SU-DHL-6 (cell line): ENCODE measurements around the gene DOK1.

Experiments used
- H2AFZ ChIP-seq: fragments of 200-600 bp; sonication (generic); 2 replicates; pipeline ENCODE4 v1.6.1; 2014; ENCODE audit warnings: low read depth, mild to moderate bottlenecking, moderate library complexity, mixed read lengths, antibody characterized with exemption, low read length; ENCODE audit not compliant: severe bottlenecking
- H3F3A ChIP-seq: fragments of 200-600 bp; shearing (Covaris generic); 2 replicates; pipeline ENCODE4 v1.6.0; 2016; ENCODE audit warnings: antibody characterized with exemption, mild to moderate bottlenecking; ENCODE audit not compliant: insufficient read depth
- H3K27ac ChIP-seq: fragments of 200-600 bp; sonication (generic); 2 replicates; pipeline ENCODE4 v1.5.1; 2016; ENCODE audit warnings: low read depth, mild to moderate bottlenecking, low read length, moderate library complexity, mixed read lengths
- H3K27me3 ChIP-seq: fragments of 200-600 bp; sonication (generic), shearing (Covaris generic); 2 replicates; pipeline ENCODE4 v1.6.0; 2014; ENCODE audit warnings: mild to moderate bottlenecking, low read length
- H3K36me3 ChIP-seq: fragments of 200-600 bp; sonication (generic); 2 replicates; pipeline ENCODE4 v1.6.1; 2014; ENCODE audit warnings: mild to moderate bottlenecking, low read length, mixed read lengths
- H3K4me2 ChIP-seq: fragments of 300-600, 200-600 bp; shearing (Covaris generic), sonication (generic); 2 replicates; pipeline ENCODE4 v1.6.0; 2014; ENCODE audit warnings: low read length, low read depth, mild to moderate bottlenecking; ENCODE audit not compliant: poor library complexity, severe bottlenecking
- H3K4me3 ChIP-seq: fragments of 200-600 bp; sonication (generic); 2 replicates; pipeline ENCODE4 v1.5.1; 2014; ENCODE audit warnings: antibody characterized with exemption, low read length, mild to moderate bottlenecking, mixed read lengths; ENCODE audit not compliant: insufficient read depth, poor library complexity, severe bottlenecking
- H3K79me2 ChIP-seq: fragments of 200-600 bp; sonication (generic); 2 replicates; pipeline ENCODE4 v1.6.1; 2014; ENCODE audit warnings: mild to moderate bottlenecking, low read length, moderate library complexity; ENCODE audit not compliant: insufficient read depth
- H3K9ac ChIP-seq: fragments of 200-600 bp; sonication (generic); 2 replicates; pipeline ENCODE4 v1.7.0; 2014; ENCODE audit warnings: mild to moderate bottlenecking, low read length
- H3K9me2 ChIP-seq: fragments of 200-600 bp; sonication (generic); replicated peaks from 2 replicates; pipeline ENCODE4 v1.6.1; 2014; ENCODE audit warnings: low read length; ENCODE audit not compliant: insufficient read depth
- H3K9me3 ChIP-seq: fragments of 200-600 bp; sonication (generic); 2 replicates; pipeline ENCODE4 v1.6.1; 2014; ENCODE audit warnings: low read length, mixed read lengths; ENCODE audit not compliant: insufficient read depth
- H4K20me1 ChIP-seq: fragments of 200-600 bp; sonication (generic); 2 replicates; pipeline ENCODE4 v1.6.1; 2014; ENCODE audit warnings: low read depth, mild to moderate bottlenecking, antibody characterized with exemption, low read length, moderate library complexity, mixed read lengths
- CTCF ChIP-seq: fragments of 200-600 bp; sonication (generic); IDR thresholded peaks from one replicate; pipeline ENCODE4 v1.5.1; 2017; ENCODE audit warnings: antibody characterized with exemption, mild to moderate bottlenecking, low read length, moderate library complexity; ENCODE audit not compliant: insufficient read depth, poor library complexity, severe bottlenecking
- EZH2phosphoT487 ChIP-seq: fragments of 200-600 bp; sonication (generic), shearing (Covaris generic); conservative IDR thresholded peaks from 2 replicates; pipeline ENCODE4 v1.6.1; 2018; ENCODE audit warnings: mild to moderate bottlenecking, antibody characterized with exemption, low read length, moderate library complexity, mixed read lengths

DOK1 gene

GRCh38 chr2:74522516-74522915 is 32.0 kb upstream of the DOK1 start:
- no peak overlapping the region for H3K4me3 ChIP-seq
- 0 out of 2 replicates have a peak, but pooled peaks cover 6% of the 10 kb centered on the region for H3F3A ChIP-seq
- no peak overlapping the region for H2AFZ ChIP-seq
- no peaks in the 10 kb centered on the region for H4K20me1 ChIP-seq
- TF ChIP-seq CTCF (no peak), EZH2phosphoT487 (no peak)
- no peaks in the 10 kb centered on the region for H3K9me3 ChIP-seq
- peaks cover 11% of the 10 kb centered on the region for H3K36me3 ChIP-seq
- H3K27ac ChIP-seq, result no peak overlapping the region
- no peaks in the 10 kb centered on the region for H3K9me2 ChIP-seq
- no peak overlapping the region for H3K4me2 ChIP-seq
- H3K79me2 ChIP-seq, result no peaks in the 10 kb centered on the region; the same call in 1 of the 2 replicates
- no peaks in the 10 kb centered on the region for H3K27me3 ChIP-seq
- no peak overlapping the region for H3K9ac ChIP-seq

- no peak overlapping the region for H3K9ac ChIP-seq
- H3K27ac ChIP-seq, result no peak overlapping the region
- no peaks in the 10 kb centered on the region for H3K9me3 ChIP-seq
- H2AFZ ChIP-seq, result no peak overlapping the region
- no peak overlapping the region for H3K4me2 ChIP-seq
- H3K36me3 ChIP-seq, result peaks cover 11% of the 10 kb centered on the region
- H3K79me2 ChIP-seq, result peaks cover 14% of the 10 kb centered on the region
- no peak for TF ChIP-seq CTCF
- TF ChIP-seq EZH2phosphoT487, result no peak
- no peaks in the 10 kb centered on the region for H3K9me2 ChIP-seq
- H3F3A ChIP-seq, result 0 out of 2 replicates have a peak, but pooled peaks cover 6% of the 10 kb centered on the region
- H3K4me3 ChIP-seq, result no peak overlapping the region
- H3K27me3 ChIP-seq, result no peaks in the 10 kb centered on the region
- no peaks in the 10 kb centered on the region for H4K20me1 ChIP-seq
Measured at GRCh38 chr2:74524005-74524404, 30.5 kb upstream of the DOK1 start.

GRCh38 chr2:74524955-74525716 is 29.4 kb upstream of the DOK1 start:
- Histone ChIP-seq H3K79me2 (peaks cover 21% of the 10 kb centered on the region), H3K36me3 (peaks cover 11% of the 10 kb centered on the region), H3K27ac (no peak overlapping the region), H2AFZ (no peak overlapping the region), H3K4me2 (no peak overlapping the region), H3K4me3 (no peak overlapping the region), H3K27me3 (no peaks in the 10 kb centered on the region), H3K9ac (no peak overlapping the region), H3K9me2 (no peaks in the 10 kb centered on the region), H4K20me1 (no peaks in the 10 kb centered on the region), H3F3A (0 out of 2 replicates have a peak, but pooled peaks cover 6% of the 10 kb centered on the region), H3K9me3 (no peaks in the 10 kb centered on the region)
- TF ChIP-seq EZH2phosphoT487, result no peak
- TF ChIP-seq CTCF, result no peak
